Aorta (tissue), 5 donors: ENCODE data around the gene GMPPB. TPM values are rescaled to one million over a fixed set of nuclear protein-coding genes. Genes with fewer than 3 reads are reported as not detected.
"Not testable (repeated sequence)": the region's sequence is repeated elsewhere in the genome, so short reads cannot be mapped to it uniquely, and the experiment has no call there.

ENCODE experiments used
- ATAC-seq: fragments of 200-7000 bp; cut with Tn5 transposase; one replicate; pipeline ENCODE4 v1.9.1; 2022; ENCODE audit warnings: moderate library complexity; ENCODE audit not compliant: low FRiP score
- DNase-seq, 2 donors: peaks; one replicate each; pipeline ENCODE4 v3.0.0-alpha.2; 2020
- H3K27ac ChIP-seq, 2 donors: one replicate each; pipeline ENCODE4 v1.5.1; 2013; ENCODE audit warnings: low read length in 2 of 2, mild to moderate bottlenecking in 2 of 2, moderate library complexity in 2 of 2, control low read depth in 1 of 2, inconsistent platforms in 1 of 2, low read depth in 1 of 2
- H3K27me3 ChIP-seq, 2 donors: one replicate each; pipeline ENCODE4 v1.6.1; 2013; ENCODE audit warnings: control low read depth in 1 of 2, low read length in 1 of 2, mild to moderate bottlenecking in 1 of 2, moderate library complexity in 1 of 2; ENCODE audit not compliant: insufficient read depth in 2 of 2, control insufficient read depth in 1 of 2
- H3K36me3 ChIP-seq, 2 donors: one replicate each; pipeline ENCODE4 v1.6.1; 2013; ENCODE audit warnings: control low read depth in 1 of 2, low read length in 1 of 2, mild to moderate bottlenecking in 1 of 2; ENCODE audit not compliant: insufficient read depth in 2 of 2, control insufficient read depth in 1 of 2
- H3K4me1 ChIP-seq, 2 donors: one replicate each; pipeline ENCODE4 v1.6.1; 2013; ENCODE audit warnings: low read length in 2 of 2, control low read depth in 1 of 2, mild to moderate bottlenecking in 1 of 2, moderate library complexity in 1 of 2; ENCODE audit not compliant: insufficient read depth in 2 of 2, control insufficient read depth in 1 of 2
- H3K4me3 ChIP-seq, 2 donors: one replicate each; pipeline ENCODE4 v1.5.1; 2013; ENCODE audit warnings: low read length in 2 of 2, control low read depth in 1 of 2, mild to moderate bottlenecking in 1 of 2
- H3K9me3 ChIP-seq: one replicate; pipeline ENCODE4 v1.6.1; 2013; ENCODE audit warnings: mild to moderate bottlenecking, low read length; ENCODE audit not compliant: control insufficient read depth
- WGBS, 2 donors: extraction: QIAGEN DNeasy Blood & Tissue Kit; methylation state at CpG; one replicate each; pipeline ENCODE4 v1.1.7; 2013; 5-methylcytosine and 5-hydroxymethylcytosine counted together
- intact Hi-C, 2 donors: fragments of 100-400 bp; cut with DNase I; formaldehyde crosslinking; loops; one replicate each; pipeline versions ENCODE4 v1.14.2 to v1.15.0; 2022
- polyA plus RNA-seq, 2 donors: library from polyadenylated mRNA; stranded (reverse); fragments of 200-250 nt; gene quantifications; one replicate each; pipeline ENCODE4 v1.2.3, GENCODE V29; 2013
- total RNA-seq, 2 donors: library from RNA; stranded (reverse); fragmentation: NEBNext Ultra II Directional; extraction: Animal tissue kit (Norgen Biotek cat#: 25700); gene quantifications; one replicate each; pipeline ENCODE4 v1.2.1, GENCODE V29; 2021
- donor health status: healthy with polysubstance abuse.
- donor health status: Bipolar disorder and iron deficiency.
- donor health status: DM: no; HTN: no; CAD: no.
- donor health status: DM: no; HTN: no; CAD: no.
- donor health status: DM: yes; HTN: yes; CAD: no.

Gene GMPPB
- total and polyA plus RNA-seq, 4 donors = 13.4 to 39.6 (median 26.9) TPM

DNA sequence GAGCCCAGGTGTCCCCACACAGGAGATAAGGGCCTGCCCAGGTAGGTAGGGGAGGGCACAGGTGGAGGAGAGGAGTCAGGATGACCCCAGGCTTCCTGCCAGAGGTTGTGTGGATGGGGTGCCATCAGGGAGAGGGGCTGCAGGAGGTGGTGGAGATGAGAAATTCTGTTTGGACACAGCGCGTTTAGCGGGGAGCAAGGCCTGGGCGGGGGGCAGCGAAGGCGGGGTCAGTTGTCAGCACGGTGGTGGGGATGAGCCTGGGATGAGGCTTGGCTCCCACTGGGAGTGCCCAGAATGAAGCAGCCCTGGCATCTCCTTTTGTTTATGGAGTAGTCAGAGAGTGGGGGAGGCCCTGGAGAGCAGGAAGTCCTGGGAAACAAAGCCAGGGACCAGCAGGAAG lies 19.8 kb downstream of the GMPPB start:
- Histone ChIP-seq H3K9me3 (no peaks in the 10 kb centered on the region), H3K4me3 (no peak overlapping the region), H3K27ac (no peak overlapping the region), H3K36me3 (peaks cover 0 to 5% of the 10 kb centered on the region in 2 donors), H3K4me1 (no peaks in the 10 kb centered on the region), H3K27me3 (no peaks in the 10 kb centered on the region)
- intact Hi-C loops = loop anchor here (5.0 to 10.0 kb wide), 2 partner anchors 131 to 133 kb away; no protein-coding TSS in a partner anchor
- DNase-seq = no peak
- 93% methylated on average over 7 of the region's 7 CpGs for WGBS, 2 donors
- ATAC-seq = no peak

DNA sequence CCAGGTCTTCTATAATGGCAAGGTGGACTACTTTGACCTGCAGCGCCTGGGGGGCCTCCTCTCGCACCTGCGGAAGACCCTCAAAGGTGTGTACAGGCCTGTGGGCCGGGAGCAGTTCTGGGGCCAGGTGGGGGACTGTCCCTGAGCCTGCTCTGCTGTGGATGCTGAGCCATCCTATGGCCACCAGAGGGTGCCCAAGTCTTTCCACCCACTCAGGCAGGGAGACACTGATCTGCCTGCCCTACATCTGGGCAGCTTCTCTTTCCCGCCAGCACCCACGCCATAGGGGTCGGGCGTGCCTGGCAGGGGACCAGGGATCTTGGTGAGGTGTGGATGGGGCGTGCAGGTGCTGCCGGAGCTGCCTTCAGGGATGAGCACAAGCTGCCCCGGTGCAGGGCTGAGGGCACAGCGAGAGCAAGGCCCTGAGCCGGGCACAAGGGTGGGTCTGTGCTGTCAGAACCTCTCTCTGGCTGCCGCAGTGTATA lies 20.3 kb downstream of the GMPPB start:
- peak; percentile 65 for ATAC-seq
- Histone ChIP-seq H3K4me3 (no peak overlapping the region), H3K27ac (no peak overlapping the region), H3K27me3 (no peaks in the 10 kb centered on the region), H3K4me1 (no peaks in the 10 kb centered on the region), H3K36me3 (peaks cover 0 to 5% of the 10 kb centered on the region in 2 donors), H3K9me3 (no peaks in the 10 kb centered on the region)
- 56 to 58% methylated on average over 14 of the region's 14 CpGs for WGBS, 2 donors
- DNase-seq = peak; percentile 71 to 82
- intact Hi-C loops = loop anchor here (5.0 to 10.0 kb wide), 2 partner anchors 131 to 134 kb away; no protein-coding TSS in a partner anchor

DNA sequence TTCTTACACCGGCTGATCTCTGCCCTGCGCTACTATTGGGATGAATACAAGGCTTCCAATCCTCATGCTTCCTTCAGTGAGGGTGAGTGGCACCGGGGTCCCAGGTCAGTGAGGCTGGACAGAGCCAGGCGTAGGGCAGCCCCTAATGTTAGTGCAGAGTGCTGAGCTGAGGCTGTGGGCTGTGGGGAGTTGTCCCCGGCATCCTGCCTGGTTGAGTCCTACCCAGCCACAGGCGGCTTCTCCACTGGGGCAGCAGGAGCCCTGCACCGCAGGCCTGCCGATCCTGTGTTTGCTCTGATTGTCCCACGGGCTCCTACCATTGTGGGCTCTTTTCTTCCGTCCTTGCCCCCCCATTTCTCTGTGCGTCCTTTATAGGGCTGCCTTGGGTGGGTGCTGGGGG lies 21.1 kb downstream of the GMPPB start:
- Histone ChIP-seq H3K4me1 (no peaks in the 10 kb centered on the region), H3K27ac (no peak overlapping the region), H3K36me3 (peaks cover 0 to 5% of the 10 kb centered on the region in 2 donors), H3K4me3 (no peak overlapping the region), H3K9me3 (no peaks in the 10 kb centered on the region), H3K27me3 (no peaks in the 10 kb centered on the region)
- intact Hi-C loops = loop anchor here (5.0 to 10.0 kb wide), 2 partner anchors 132 to 135 kb away; no protein-coding TSS in a partner anchor
- no peak for DNase-seq
- 90 to 92% methylated on average over 11 of the region's 11 CpGs for WGBS, 2 donors
- no peak for ATAC-seq

- H3K4me3 ChIP-seq = no peak overlapping the region
- H3K9me3 ChIP-seq = no peaks in the 10 kb centered on the region
- H3K36me3 ChIP-seq = peaks cover 0 to 5% of the 10 kb centered on the region in 2 donors
- H3K27me3 ChIP-seq = no peaks in the 10 kb centered on the region
- DNase-seq (no peak), ATAC-seq (no peak)
- 82 to 83% methylated on average over 21 of the region's 21 CpGs for WGBS, 2 donors
- intact Hi-C loops = loop anchor here (5.0 to 10.0 kb wide), 2 partner anchors 133 to 136 kb away; no protein-coding TSS in a partner anchor
- no peak overlapping the region for H3K27ac ChIP-seq
- no peaks in the 10 kb centered on the region for H3K4me1 ChIP-seq
Measured at GRCh38 chr3:49701388-49702077, 22.2 kb downstream of the GMPPB start.

- ATAC-seq = no peak
- WGBS, 2 donors = 76 to 77% methylated on average over 13 of the region's 13 CpGs
- Histone ChIP-seq H3K4me3 (no peak overlapping the region), H3K27me3 (no peaks in the 10 kb centered on the region), H3K9me3 (no peaks in the 10 kb centered on the region), H3K4me1 (no peaks in the 10 kb centered on the region), H3K27ac (no peak overlapping the region), H3K36me3 (peaks cover 0 to 1% of the 10 kb centered on the region in 2 donors)
- intact Hi-C loops = loop anchor here (5.0 to 10.0 kb wide), 2 partner anchors 134 to 137 kb away; no protein-coding TSS in a partner anchor
- DNase-seq = no peak
Measured at GRCh38 chr3:49700453-49701128, 23.2 kb downstream of the GMPPB start.

GRCh38 chr3:49700014-49700413 lies 23.7 kb downstream of the GMPPB start:
- Histone ChIP-seq H3K27ac (no peak overlapping the region), H3K27me3 (no peaks in the 10 kb centered on the region), H3K4me1 (no peaks in the 10 kb centered on the region), H3K4me3 (no peak overlapping the region), H3K9me3 (no peaks in the 10 kb centered on the region), H3K36me3 (no peaks in the 10 kb centered on the region)
- WGBS, 2 donors = 78 to 81% methylated on average over 8 of the region's 8 CpGs
- no peak for DNase-seq
- intact Hi-C loops = loop anchor here (5.0 to 10.0 kb wide), 2 partner anchors 135 to 137 kb away; no protein-coding TSS in a partner anchor
- no peak for ATAC-seq

GRCh38 chr3:49699281-49699979 lies 24.3 kb downstream of the GMPPB start:
- H3K27me3 ChIP-seq = no peaks in the 10 kb centered on the region
- H3K27ac ChIP-seq = no peak overlapping the region
- ATAC-seq (no peak), DNase-seq (no peak)
- H3K36me3 ChIP-seq = no peaks in the 10 kb centered on the region
- no peaks in the 10 kb centered on the region for H3K4me1 ChIP-seq
- H3K4me3 ChIP-seq = no peak overlapping the region
- WGBS, 2 donors = 79% methylated on average over 16 of the region's 16 CpGs
- no peaks in the 10 kb centered on the region for H3K9me3 ChIP-seq
- intact Hi-C loops = no loop called here

DNA sequence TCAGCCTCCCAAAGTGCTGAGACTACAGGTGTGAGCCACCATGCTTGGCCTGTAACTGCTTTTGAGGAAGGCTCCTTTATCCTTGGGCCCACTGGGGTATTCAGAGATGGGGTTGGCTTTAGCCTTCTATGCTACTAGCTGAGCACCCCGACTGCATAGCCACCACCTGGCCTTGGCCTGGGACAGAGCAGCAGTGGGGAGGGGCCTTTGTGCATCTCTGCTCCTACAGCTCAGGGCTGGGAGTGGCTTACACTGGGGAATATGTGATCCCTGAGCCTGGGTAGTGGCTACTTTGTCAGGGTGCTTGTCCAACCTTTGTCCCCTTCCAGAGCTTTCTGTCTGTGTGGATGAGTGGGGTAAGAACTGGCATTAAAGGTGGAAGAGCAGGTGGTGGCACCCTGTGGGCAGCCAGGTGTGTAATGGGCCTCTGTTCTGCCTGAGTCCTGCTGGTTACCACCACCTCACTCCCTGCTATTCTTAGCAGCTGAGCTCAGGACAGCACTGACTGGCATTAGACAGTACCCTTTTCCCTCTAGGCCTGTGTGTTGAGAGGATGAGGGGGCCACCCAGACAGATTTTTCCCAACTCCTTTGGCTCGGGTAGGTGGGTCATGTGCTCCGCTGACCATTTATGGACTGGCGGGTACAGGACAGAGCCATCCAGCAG lies 28.3 kb downstream of the GMPPB start:
- WGBS, 2 donors = 82 to 88% methylated on average over 3 to 4 of the region's 4 CpGs
- H3K4me1 ChIP-seq, H3K27me3 ChIP-seq, DNase-seq, H3K9me3 ChIP-seq, intact Hi-C loops, ATAC-seq, H3K4me3 ChIP-seq, H3K36me3 ChIP-seq, H3K27ac ChIP-seq: not testable (repeated sequence)
